Lung microvascular endothelial cell (primary cell): ENCODE data around the gene SOX12. TPM values are rescaled to one million over a fixed set of nuclear protein-coding genes. Genes with fewer than 3 reads are reported as not detected.

ENCODE experiments used
- total RNA-seq: library from RNA; depleted of rRNA; stranded (reverse); fragments of >200 nt; gene quantifications from 2 replicates; pipeline ENCODE4 v1.2.1, GENCODE V29; 2014

SOX12 gene
- total RNA-seq, 1 donor from 2014 or later, result 2.8 TPM

Other genes with a start within 250 kb of the SOX12 start
- not detected in 2 replicates for gene DEFB125, start 237.9 kb upstream of the SOX12 start, total RNA-seq
- not detected in 2 replicates for gene DEFB126, start 183.0 kb upstream of the SOX12 start, total RNA-seq
- gene DEFB127, start 168.1 kb upstream of the SOX12 start, total RNA-seq, result not detected in 2 replicates
- not detected in 2 replicates for gene DEFB128, start 135.8 kb upstream of the SOX12 start, total RNA-seq
- not detected in 2 replicates for gene DEFB129, start 98.3 kb upstream of the SOX12 start, total RNA-seq
- not detected in 2 replicates for gene DEFB132, start 67.8 kb upstream of the SOX12 start, total RNA-seq
- gene C20orf96, start 34.8 kb upstream of the SOX12 start, total RNA-seq, result 1.4 and 2.4 TPM in 2 replicates
- 12.9 and 19.0 TPM in 2 replicates for gene ZCCHC3, start 28.0 kb upstream of the SOX12 start, total RNA-seq
- gene NRSN2, start 21.6 kb downstream of the SOX12 start, total RNA-seq, result 9.7 and 9.8 TPM in 2 replicates
- 26.6 and 36.1 TPM in 2 replicates for gene TRIB3, start 55.2 kb downstream of the SOX12 start, total RNA-seq
- 46.4 and 76.6 TPM in 2 replicates for gene RBCK1, start 82.7 kb downstream of the SOX12 start, total RNA-seq
- 12.6 and 16.9 TPM in 2 replicates for gene TBC1D20, start 137.0 kb downstream of the SOX12 start, total RNA-seq
- 63.0 and 74.8 TPM in 2 replicates for gene CSNK2A1, start 218.2 kb downstream of the SOX12 start, total RNA-seq